CD4-positive, alpha-beta T cell treated with Interleukin-15 for 1 hour (primary cell): Measurements from ENCODE around the gene TTC13.

Experiments used
- DNase-seq: peaks from one replicate; pipeline ENCODE4 v3.0.0-alpha.2; 2020

TTC13 gene

GRCh38 chr1:230867903-230868735 lies 110.5 kb downstream of the TTC13 start, which contains the start of gene C1orf198:
Gene C1orf198, minus strand, starts transcription at chr1:230868521. Its CDS starts 9 bp downstream, at chr1:230868512.
- peak; percentile 69 for DNase-seq

DNA sequence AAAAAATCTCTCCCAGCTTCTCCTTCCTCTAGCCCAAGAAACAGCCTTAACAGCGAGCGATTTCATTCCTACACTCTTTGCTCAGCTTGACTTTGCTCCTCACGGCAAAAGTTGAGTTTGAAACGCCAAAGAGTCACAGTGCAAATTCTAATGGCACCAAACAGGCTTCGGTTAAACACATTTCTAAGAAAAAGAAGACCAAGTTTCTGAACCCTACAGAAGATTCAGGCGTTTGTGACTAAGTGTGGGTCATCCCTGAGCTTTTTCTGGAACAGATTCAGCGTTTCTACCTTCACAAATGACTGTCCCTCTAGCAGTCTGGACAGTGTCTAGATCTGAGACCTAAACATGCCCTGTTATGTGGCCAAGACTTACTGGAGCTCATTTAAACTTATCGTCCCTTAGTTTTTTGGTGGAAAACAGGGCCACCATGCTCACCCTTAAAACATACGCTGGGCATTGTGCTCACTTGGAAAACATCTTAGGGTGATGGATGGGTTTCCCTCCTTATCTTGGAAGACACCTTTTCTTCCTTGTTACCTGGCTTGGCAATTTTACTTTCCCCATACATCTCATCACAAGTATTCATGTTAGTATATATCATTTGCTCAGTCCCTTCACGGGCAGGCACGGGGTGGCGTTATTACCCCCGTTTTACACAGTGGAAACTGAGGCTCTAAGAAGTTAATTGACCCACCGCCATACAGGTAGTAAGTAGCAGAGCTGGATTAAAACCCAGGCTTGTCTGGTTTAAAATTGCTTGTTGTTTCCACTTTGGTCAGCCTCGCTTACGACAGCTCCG lies 111.4 kb downstream of the TTC13 start:
- DNase-seq: no peak

- no peak for DNase-seq
Measured at GRCh38 chr1:230866171-230867070, 112.2 kb downstream of the TTC13 start.

- no peak for DNase-seq
Measured at GRCh38 chr1:230865062-230865817, 113.4 kb downstream of the TTC13 start.

GRCh38 chr1:230864441-230864840 lies 114.2 kb downstream of the TTC13 start:
- DNase-seq: no peak

- no peak for DNase-seq
Measured at GRCh38 chr1:230863449-230863848, 115.2 kb downstream of the TTC13 start.

- no peak for DNase-seq
Measured at GRCh38 chr1:230861970-230862595, 116.6 kb downstream of the TTC13 start.

DNA sequence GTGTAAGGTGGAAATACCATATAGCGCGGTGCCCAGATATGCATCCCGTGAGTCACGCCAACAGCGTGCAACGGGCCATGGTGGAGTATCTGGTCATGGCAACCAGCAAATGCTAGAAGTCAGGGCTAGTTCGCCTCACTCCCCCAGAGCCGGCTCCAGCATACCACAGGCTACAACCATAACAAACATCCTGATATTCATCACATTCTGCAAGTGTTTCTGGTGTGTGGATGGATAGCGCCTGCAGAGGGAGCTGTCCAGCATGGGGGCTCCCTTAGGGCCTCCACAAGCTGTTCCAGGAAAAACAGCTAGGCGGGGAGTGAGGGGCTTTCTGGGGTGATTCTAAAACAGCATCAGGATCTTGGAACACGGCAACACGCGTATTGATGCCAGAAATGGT lies 117.2 kb downstream of the TTC13 start:
- no peak for DNase-seq

DNA sequence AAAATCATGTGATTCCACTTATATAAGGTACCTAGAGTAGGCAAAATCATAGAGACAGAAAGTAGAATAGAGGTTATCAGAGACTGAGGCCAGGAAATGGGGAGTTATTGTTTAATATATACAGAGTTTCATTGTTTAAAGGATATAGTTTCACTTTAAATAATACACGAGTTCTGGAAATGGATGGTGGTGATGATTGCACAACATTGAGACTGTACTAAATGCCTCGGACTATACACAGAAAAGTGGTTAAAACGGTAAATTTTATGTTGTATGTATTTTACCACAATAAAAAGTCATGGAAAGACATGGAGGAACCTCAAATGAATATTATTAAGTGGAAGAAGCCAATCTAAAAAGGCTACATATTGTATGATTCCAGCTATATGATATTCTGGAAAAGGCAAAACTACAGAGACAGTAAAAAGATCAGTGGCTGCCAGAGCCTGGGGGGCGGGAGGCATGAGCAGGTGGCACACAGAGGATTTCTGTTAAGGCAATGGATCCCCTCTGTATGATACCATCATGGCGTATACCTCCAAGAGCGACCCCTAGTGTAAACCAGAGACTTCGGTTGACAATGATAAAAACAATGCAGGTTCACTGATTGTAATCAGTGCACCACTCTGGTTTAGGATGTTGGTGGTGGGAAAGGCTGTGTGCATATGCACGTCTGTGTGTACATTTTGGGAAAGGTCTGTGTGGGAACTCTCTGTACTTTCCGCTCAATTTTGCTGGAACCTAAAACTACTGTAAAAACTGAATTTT lies 117.9 kb downstream of the TTC13 start:
- no peak for DNase-seq

DNA sequence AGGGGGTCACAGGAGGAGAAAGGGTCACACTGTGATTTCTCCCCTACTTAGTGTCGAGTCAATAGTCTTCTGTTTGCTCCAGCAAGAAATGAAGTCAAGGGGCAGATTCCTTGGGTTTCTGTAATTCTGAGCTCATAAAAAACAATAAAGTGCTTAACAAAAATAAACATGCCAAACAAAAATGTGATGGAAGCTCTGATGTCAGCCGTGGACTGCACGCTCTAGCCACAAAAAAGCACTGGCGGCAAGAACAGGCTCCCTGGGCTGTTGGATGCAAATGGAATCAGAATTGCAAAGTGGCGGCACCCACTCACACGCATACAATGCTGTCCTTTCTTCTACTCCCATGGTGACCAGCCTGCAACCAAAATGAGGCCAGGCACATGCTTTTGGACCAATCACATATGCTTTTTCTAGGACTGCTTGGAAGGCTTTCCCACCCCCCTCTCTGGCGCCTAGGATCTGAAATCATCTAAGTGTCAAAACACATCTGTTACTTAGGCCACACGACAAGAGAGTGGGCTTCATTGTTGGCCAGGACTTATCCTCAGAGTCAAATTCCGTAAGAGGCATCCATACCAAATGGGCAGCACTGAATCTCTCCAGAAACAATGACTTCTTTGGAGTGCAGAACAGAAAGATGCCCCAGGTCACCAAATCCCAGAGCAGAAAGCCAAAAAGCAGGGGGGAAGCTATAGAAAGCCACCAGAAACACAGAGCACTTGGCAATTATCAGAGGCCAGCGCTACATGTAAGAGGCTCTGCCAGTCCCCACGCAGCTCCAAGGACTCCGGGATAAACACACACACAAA lies 119.5 kb downstream of the TTC13 start:
- DNase-seq: no peak

- DNase-seq: no peak
Measured at GRCh38 chr1:230858236-230858820, 120.3 kb downstream of the TTC13 start.

GRCh38 chr1:230857822-230858221 lies 120.8 kb downstream of the TTC13 start:
- DNase-seq: no peak

GRCh38 chr1:230857077-230857476 lies 121.6 kb downstream of the TTC13 start:
- DNase-seq: no peak
